Astrocyte of the spinal cord (primary cell): ENCODE results near the gene STK32C.
"Not testable (repeated sequence)": the region's sequence is repeated elsewhere in the genome, so short reads cannot be mapped to it uniquely, and the experiment has no call there.

ENCODE experiments used
- DNase-seq: peaks from one replicate; pipeline ENCODE4 v3.0.0; 2011; ENCODE audit warnings: low read depth, low spot score
- H3K4me3 ChIP-seq: 2 replicates; pipeline ENCODE4 v1.5.1; 2011; ENCODE audit warnings: low read depth, mild to moderate bottlenecking, low read length, moderate library complexity
- in situ Hi-C: cut with HindIII; loops from 2 replicates; pipeline ENCODE4 v1.10.0; 2017; ENCODE audit warnings: low sequenced_read_pairs
- TF ChIP-seq, protein P1 (sequence below): IDR thresholded peaks from 2 replicates; pipeline ENCODE4 v1.5.1; 2012; ENCODE audit warnings: low read depth, mild to moderate bottlenecking, low read length, inconsistent platforms

STK32C gene

GRCh38 chr10:132271458-132272230 is 36.1 kb downstream of the STK32C start:
- no peak for DNase-seq
- TF ChIP-seq, protein P1, sequence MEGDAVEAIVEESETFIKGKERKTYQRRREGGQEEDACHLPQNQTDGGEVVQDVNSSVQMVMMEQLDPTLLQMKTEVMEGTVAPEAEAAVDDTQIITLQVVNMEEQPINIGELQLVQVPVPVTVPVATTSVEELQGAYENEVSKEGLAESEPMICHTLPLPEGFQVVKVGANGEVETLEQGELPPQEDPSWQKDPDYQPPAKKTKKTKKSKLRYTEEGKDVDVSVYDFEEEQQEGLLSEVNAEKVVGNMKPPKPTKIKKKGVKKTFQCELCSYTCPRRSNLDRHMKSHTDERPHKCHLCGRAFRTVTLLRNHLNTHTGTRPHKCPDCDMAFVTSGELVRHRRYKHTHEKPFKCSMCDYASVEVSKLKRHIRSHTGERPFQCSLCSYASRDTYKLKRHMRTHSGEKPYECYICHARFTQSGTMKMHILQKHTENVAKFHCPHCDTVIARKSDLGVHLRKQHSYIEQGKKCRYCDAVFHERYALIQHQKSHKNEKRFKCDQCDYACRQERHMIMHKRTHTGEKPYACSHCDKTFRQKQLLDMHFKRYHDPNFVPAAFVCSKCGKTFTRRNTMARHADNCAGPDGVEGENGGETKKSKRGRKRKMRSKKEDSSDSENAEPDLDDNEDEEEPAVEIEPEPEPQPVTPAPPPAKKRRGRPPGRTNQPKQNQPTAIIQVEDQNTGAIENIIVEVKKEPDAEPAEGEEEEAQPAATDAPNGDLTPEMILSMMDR, result no peak
- H3K4me3 ChIP-seq, result no peak overlapping the region
- in situ Hi-C loops, result no loop called here

- H3K4me3 ChIP-seq, result no peak overlapping the region
- in situ Hi-C loops, result no loop called here
- TF ChIP-seq, protein P1, result no peak
- DNase-seq, result no peak
Measured at GRCh38 chr10:132270721-132271457, 36.9 kb downstream of the STK32C start.

GRCh38 chr10:132270256-132270655 is 37.5 kb downstream of the STK32C start:
- in situ Hi-C loops, result no loop called here
- DNase-seq, result no peak
- TF ChIP-seq, protein P1, result no peak

GRCh38 chr10:132269266-132270230 is 38.2 kb downstream of the STK32C start:
- TF ChIP-seq, protein P1, result no peak
- in situ Hi-C loops, result no loop called here
- DNase-seq, result no peak
- no peak overlapping the region for H3K4me3 ChIP-seq

More at GRCh38 chr10:132270256-132270655, 37.5 kb downstream of the STK32C start:
- no peak overlapping the region for H3K4me3 ChIP-seq

DNA sequence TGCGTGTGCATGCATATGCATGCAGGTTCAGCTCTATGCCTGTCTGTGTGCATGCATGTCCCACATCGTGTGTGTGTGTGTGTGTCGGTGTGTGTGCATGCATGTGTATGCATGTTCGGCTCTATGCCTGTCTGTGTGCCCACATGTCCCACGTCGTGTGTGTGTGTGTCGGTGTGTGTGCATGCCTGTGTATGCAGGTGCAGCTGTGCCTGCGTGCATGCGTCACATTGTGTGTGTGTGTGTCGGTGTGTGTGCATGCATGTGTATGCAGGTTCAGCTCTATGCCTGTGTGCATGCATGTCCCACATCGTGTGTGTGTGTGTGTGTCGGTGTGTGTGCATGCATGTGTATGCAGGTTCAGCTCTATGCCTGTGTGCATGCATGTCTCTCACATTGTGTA is 39.8 kb downstream of the STK32C start:
- in situ Hi-C loops, H3K4me3 ChIP-seq, DNase-seq: not testable (repeated sequence)

- TF ChIP-seq, protein P1, result no peak
- in situ Hi-C loops, result no loop called here
- DNase-seq, result no peak
- no peak overlapping the region for H3K4me3 ChIP-seq
Measured at GRCh38 chr10:132266594-132267161, 41.1 kb downstream of the STK32C start.
